ENCODE measurements around the gene RAB7A. TPM values are rescaled to one million over a fixed set of nuclear protein-coding genes. Genes with fewer than 3 reads are reported as not detected.

RAB7A gene
- total and polyA plus RNA-seq, 2 of the 13 experiments (the other 11 are each of a cell fraction or from before 2014, with no cell fraction given): 26.5 to 182 TPM

DNA sequence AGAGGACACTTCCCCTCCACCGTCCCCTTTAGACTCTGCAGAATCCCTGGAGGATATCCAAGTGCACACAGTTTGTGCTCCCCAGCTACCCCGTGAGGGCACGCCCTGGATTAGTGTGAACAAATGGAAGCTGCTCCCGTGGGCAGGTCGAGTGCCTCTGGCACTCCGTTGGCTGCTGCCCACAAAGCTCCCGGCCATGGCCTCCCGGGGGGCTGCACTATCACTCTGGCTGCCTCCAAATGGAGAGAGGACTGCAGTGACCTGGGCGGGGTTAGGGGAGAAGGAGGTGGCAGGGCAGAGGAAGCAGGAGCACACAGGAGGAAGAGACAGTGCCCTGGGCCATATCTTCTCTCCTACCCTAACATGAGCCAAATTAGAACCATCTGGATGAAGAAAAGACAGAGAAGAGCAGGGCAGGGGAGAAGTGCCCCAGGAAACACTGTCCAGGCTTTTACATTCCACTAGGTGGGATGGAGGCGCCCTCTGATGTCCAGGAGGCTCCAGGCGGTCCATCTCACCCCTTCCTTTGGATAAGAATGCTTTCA is 124.0 kb downstream of the RAB7A start (continued):
- peak; percentile 52 for TF ChIP-seq STAG1 (CRISPR knock-in tag; IDR thresholded peaks at IDR 0.05)
- TF ChIP-seq, protein P1, sequence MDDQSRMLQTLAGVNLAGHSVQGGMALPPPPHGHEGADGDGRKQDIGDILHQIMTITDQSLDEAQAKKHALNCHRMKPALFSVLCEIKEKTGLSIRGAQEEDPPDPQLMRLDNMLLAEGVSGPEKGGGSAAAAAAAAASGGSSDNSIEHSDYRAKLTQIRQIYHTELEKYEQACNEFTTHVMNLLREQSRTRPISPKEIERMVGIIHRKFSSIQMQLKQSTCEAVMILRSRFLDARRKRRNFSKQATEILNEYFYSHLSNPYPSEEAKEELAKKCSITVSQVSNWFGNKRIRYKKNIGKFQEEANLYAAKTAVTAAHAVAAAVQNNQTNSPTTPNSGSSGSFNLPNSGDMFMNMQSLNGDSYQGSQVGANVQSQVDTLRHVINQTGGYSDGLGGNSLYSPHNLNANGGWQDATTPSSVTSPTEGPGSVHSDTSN (CRISPR knock-in tag; IDR thresholded peaks at IDR 0.05; ENCODE audit: borderline replicate concordance): no peak
- TF ChIP-seq KMT2B (CRISPR knock-in tag; IDR thresholded peaks at IDR 0.05): no peak
- TF ChIP-seq, protein P2, sequence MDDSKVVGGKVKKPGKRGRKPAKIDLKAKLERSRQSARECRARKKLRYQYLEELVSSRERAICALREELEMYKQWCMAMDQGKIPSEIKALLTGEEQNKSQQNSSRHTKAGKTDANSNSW (CRISPR knock-in tag; IDR thresholded peaks at IDR 0.05; ENCODE audit: borderline replicate concordance): no peak
- no peak for TF ChIP-seq NFYB (CRISPR knock-in tag; IDR thresholded peaks at IDR 0.05)
- TF ChIP-seq, protein P3, sequence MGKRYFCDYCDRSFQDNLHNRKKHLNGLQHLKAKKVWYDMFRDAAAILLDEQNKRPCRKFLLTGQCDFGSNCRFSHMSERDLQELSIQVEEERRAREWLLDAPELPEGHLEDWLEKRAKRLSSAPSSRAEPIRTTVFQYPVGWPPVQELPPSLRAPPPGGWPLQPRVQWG (CRISPR knock-in tag; IDR thresholded peaks at IDR 0.05; ENCODE audit: borderline replicate concordance, low read depth): no peak

DNA sequence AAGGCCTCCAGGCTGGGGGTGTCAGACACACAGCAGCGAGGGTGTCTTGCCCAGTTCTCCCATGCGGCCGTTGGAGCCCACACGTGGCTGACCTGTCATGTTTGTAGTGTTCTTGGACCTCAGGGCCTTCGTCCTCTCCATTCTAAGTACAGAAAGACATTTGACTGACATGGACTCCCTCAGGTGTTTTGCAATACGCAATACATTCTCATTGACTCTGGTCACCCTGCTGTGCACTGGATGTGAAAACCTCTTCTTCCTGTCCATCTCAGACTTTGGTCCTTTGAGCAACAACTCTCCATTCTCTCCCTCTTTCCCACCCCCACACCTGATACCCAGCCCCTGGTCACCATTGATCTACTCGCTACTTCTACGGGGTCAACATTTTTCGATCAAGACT is 124.6 kb downstream of the RAB7A start:
- DNase-seq (ENCODE audit: low spot score) (peak; percentile 32), ATAC-seq (no peak), FAIRE-seq (no peak)
- peak overlapping the region; percentile 61 for H3K4me2 ChIP-seq (ENCODE audit: low read depth, low read length)
- WGBS (ENCODE audit: low lambda C conversion rate): 17% methylated on average over 7 of the region's 9 CpGs
- no peaks in the 10 kb centered on the region for H3K79me2 ChIP-seq (ENCODE audit: insufficient read depth, low read length)
- H3K9me3 ChIP-seq (ENCODE audit: low read length): peaks cover 21% of the 10 kb centered on the region
- no peaks in the 10 kb centered on the region for H4K20me1 ChIP-seq (ENCODE audit: insufficient read depth, low read length)
- in situ Hi-C loops (cut with HindIII; ENCODE audit: extremely low pct_ligation_motif_present, low pct_unique_long_range_greater_than_20kb): no loop called here
- H3K36me3 ChIP-seq (replicated peaks in 1 of 2; ENCODE audit: control insufficient read depth in 1 of 2, insufficient read depth in 2 of 2, low read length in 2 of 2): no peaks in the 10 kb centered on the region
- intact Hi-C loops (cut with micrococcal nuclease; ENCODE audit: unreplicated experiment): no loop called here
- H3K27ac ChIP-seq (ENCODE audit: extremely low read length, insufficient read depth, low read length): no peak overlapping the region
- H2AFZ ChIP-seq (ENCODE audit: low read length): no peak overlapping the region
- peaks cover 17% of the 10 kb centered on the region for H3K4me1 ChIP-seq (ENCODE audit: insufficient read depth, low read length)
- POLR2A ChIA-PET: no interaction called here
- CTCF ChIA-PET (ENCODE audit: low intra/inter-chr PET ratio, low total read pairs): no interaction called here
- H3K9ac ChIP-seq (ENCODE audit: insufficient read depth, low read depth, low read length): no peak overlapping the region
- H3K27me3 ChIP-seq (ENCODE audit: control insufficient read depth in 1 of 2, insufficient read depth in 2 of 2, low read length in 2 of 2): peaks cover 0 to 2% of the 10 kb centered on the region in 2 experiments; a peak in 2 of 5 replicates
- no peak overlapping the region; a peak in 1 of 6 replicates for H3K4me3 ChIP-seq (replicated peaks in 1 of 3; ENCODE audit: insufficient read depth in 1 of 3, low read depth in 2 of 3, low read length in 3 of 3)
- BruUV-seq (replicated peaks): no TSS peak
- TF ChIP-seq, protein P4, sequence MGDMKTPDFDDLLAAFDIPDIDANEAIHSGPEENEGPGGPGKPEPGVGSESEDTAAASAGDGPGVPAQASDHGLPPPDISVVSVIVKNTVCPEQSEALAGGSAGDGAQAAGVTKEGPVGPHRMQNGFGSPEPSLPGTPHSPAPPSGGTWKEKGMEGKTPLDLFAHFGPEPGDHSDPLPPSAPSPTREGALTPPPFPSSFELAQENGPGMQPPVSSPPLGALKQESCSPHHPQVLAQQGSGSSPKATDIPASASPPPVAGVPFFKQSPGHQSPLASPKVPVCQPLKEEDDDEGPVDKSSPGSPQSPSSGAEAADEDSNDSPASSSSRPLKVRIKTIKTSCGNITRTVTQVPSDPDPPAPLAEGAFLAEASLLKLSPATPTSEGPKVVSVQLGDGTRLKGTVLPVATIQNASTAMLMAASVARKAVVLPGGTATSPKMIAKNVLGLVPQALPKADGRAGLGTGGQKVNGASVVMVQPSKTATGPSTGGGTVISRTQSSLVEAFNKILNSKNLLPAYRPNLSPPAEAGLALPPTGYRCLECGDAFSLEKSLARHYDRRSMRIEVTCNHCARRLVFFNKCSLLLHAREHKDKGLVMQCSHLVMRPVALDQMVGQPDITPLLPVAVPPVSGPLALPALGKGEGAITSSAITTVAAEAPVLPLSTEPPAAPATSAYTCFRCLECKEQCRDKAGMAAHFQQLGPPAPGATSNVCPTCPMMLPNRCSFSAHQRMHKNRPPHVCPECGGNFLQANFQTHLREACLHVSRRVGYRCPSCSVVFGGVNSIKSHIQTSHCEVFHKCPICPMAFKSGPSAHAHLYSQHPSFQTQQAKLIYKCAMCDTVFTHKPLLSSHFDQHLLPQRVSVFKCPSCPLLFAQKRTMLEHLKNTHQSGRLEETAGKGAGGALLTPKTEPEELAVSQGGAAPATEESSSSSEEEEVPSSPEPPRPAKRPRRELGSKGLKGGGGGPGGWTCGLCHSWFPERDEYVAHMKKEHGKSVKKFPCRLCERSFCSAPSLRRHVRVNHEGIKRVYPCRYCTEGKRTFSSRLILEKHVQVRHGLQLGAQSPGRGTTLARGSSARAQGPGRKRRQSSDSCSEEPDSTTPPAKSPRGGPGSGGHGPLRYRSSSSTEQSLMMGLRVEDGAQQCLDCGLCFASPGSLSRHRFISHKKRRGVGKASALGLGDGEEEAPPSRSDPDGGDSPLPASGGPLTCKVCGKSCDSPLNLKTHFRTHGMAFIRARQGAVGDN (CRISPR knock-in tag; IDR thresholded peaks at IDR 0.05): peak; percentile 41
- TF ChIP-seq GABPA (IDR thresholded peaks at IDR 0.05; ENCODE audit: low read depth, low read length) (peak; percentile 26; the same call in 1 of the 2 replicates), GABPA (CRISPR knock-in tag; IDR thresholded peaks at IDR 0.05; ENCODE audit: low read depth) (peak; percentile 48; the same call in 1 of the 2 replicates), ZNF777 (CRISPR knock-in tag; IDR thresholded peaks at IDR 0.05) (no peak), SAP130 (CRISPR knock-in tag; IDR thresholded peaks at IDR 0.05; ENCODE audit: low read depth) (peak; percentile 37; the same call in 1 of the 2 replicates), ZNF143 (CRISPR knock-in tag; IDR thresholded peaks at IDR 0.05) (no peak), CEBPG (CRISPR knock-in tag; IDR thresholded peaks at IDR 0.05) (peak; percentile 67), HNF4A (CRISPR knock-in tag; IDR thresholded peaks at IDR 0.05) (peak; percentile 44), CEBPB (IDR thresholded peaks at IDR 0.05; ENCODE audit: borderline replicate concordance, low read depth, low read length) (peak; percentile 73; the same call in 1 of the 2 replicates)
- TF ChIP-seq, protein P5, sequence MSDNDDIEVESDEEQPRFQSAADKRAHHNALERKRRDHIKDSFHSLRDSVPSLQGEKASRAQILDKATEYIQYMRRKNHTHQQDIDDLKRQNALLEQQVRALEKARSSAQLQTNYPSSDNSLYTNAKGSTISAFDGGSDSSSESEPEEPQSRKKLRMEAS (IDR thresholded peaks at IDR 0.05): 0 out of 2 replicates have a peak, but pooled peaks have one; percentile 23
- TF ChIP-seq, protein P6, sequence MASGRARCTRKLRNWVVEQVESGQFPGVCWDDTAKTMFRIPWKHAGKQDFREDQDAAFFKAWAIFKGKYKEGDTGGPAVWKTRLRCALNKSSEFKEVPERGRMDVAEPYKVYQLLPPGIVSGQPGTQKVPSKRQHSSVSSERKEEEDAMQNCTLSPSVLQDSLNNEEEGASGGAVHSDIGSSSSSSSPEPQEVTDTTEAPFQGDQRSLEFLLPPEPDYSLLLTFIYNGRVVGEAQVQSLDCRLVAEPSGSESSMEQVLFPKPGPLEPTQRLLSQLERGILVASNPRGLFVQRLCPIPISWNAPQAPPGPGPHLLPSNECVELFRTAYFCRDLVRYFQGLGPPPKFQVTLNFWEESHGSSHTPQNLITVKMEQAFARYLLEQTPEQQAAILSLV (CRISPR knock-in tag; IDR thresholded peaks at IDR 0.05; ENCODE audit: borderline replicate concordance): no peak
